Spleen (tissue), 11 donors: Measurements from ENCODE around the gene ZMYND8. TPM values are rescaled to one million over a fixed set of nuclear protein-coding genes. Genes with fewer than 3 reads are reported as not detected.
"Not testable (repeated sequence)": the region's sequence is repeated elsewhere in the genome, so short reads cannot be mapped to it uniquely, and the experiment has no call there.

Experiments used
- DNase-seq: peaks from one replicate; pipeline ENCODE4 v3.0.0-alpha.2; 2020
- H3K27ac ChIP-seq, 8 donors: fragments of 200-600 bp; sonication (generic) in 7 of 8; 1 replicate in 4 of 8; 2 replicates in 4 of 8; pipeline versions ENCODE4 v1.5.0 to v1.8.0; 2016 to 2021; ENCODE audit warnings: inconsistent platforms in 4 of 8, mild to moderate bottlenecking in 4 of 8, moderate library complexity in 1 of 8
- H3K27me3 ChIP-seq, 7 donors: fragments of 200-600 bp; sonication (generic) in 6 of 7; replicated peaks in 1 of 7; 1 replicate in 4 of 7; 2 replicates in 3 of 7; pipeline versions ENCODE4 v1.5.0 to v1.8.0; 2016 to 2021; ENCODE audit warnings: inconsistent platforms in 3 of 7, mild to moderate bottlenecking in 1 of 7
- H3K36me3 ChIP-seq, 6 donors: fragments of 200-600 bp; sonication (generic) in 5 of 6; 1 replicate in 4 of 6; 2 replicates in 2 of 6; pipeline versions ENCODE4 v1.5.0 to v1.8.0; 2016 to 2021; ENCODE audit warnings: inconsistent platforms in 2 of 6
- H3K4me1 ChIP-seq, 6 donors: fragments of 200-600 bp; sonication (generic) in 5 of 6; 1 replicate in 3 of 6; 2 replicates in 3 of 6; pipeline versions ENCODE4 v1.5.0 to v1.8.0; 2016 to 2021; ENCODE audit warnings: inconsistent platforms in 3 of 6
- H3K4me3 ChIP-seq, 8 donors: fragments of 200-600 bp; sonication (generic) in 7 of 8; 1 replicate in 4 of 8; 2 replicates in 4 of 8; pipeline versions ENCODE4 v1.5.0 to v1.8.0; 2016 to 2021; ENCODE audit warnings: inconsistent platforms in 4 of 8, mild to moderate bottlenecking in 4 of 8, moderate library complexity in 2 of 8
- H3K9me3 ChIP-seq, 8 donors: fragments of 200-600 bp; sonication (generic) in 7 of 8; 1 replicate in 4 of 8; 2 replicates in 4 of 8; pipeline versions ENCODE4 v1.5.0 to v1.8.0; 2016 to 2021; ENCODE audit warnings: inconsistent platforms in 4 of 8
- CTCF ChIP-seq, 11 experiments: fragments of 200-600 bp in 7 of 11; fragments of 450-650 bp in 4 of 11; sonication (generic) in 4 of 11; IDR thresholded peaks in 8 of 11; conservative IDR thresholded peaks in 3 of 11; 1 replicate in 7 of 11; 2 replicates in 4 of 11; pipeline versions ENCODE4 v1.4.0 to v1.8.0; 2016 to 2021; ENCODE audit warnings: antibody characterized with exemption in 11 of 11, inconsistent platforms in 4 of 11, mild to moderate bottlenecking in 1 of 11
- POLR2A ChIP-seq, 3 donors: fragments of 450-650 bp; IDR thresholded peaks; one replicate each; pipeline ENCODE4 v1.5.1; 2017; ENCODE audit warnings: antibody characterized with exemption in 3 of 3, mild to moderate bottlenecking in 1 of 3
- POLR2AphosphoS5 ChIP-seq, 3 donors: sonication (generic); formaldehyde crosslinking; IDR thresholded peaks; one replicate each; pipeline ENCODE4 v1.5.1; 2017; ENCODE audit warnings: antibody characterized with exemption in 3 of 3
- WGBS, 5 donors: extraction: QIAGEN DNeasy Blood & Tissue Kit in 3 of 5; methylation state at CpG; one replicate each; pipeline versions ENCODE4 v1.1.5 to v1.1.7; 2013 to 2018; 5-methylcytosine and 5-hydroxymethylcytosine counted together
- intact Hi-C: fragments of 100-400 bp; cut with DNase I; formaldehyde crosslinking; loops from one replicate; pipeline ENCODE4 v1.15.0; 2023; ENCODE audit warnings: low total_unique reads
- polyA plus RNA-seq, 3 donors: library from polyadenylated mRNA; stranded (reverse); fragments of 200-250 nt; gene quantifications; one replicate each; pipeline ENCODE4 v1.2.1, GENCODE V29; 2013
- total RNA-seq, 7 donors: library from RNA; depleted of rRNA in 3 of 7; stranded (reverse); fragments of >200 nt in 3 of 7; fragmentation: NEBNext Ultra II Directional in 4 of 7; extraction: Animal tissue kit (Norgen Biotek cat#: 25700) in 4 of 7; gene quantifications; one replicate each; pipeline versions ENCODE4 v1.1.0 to v1.2.1, GENCODE V29; 2016 to 2021
- donor health status: healthy with polysubstance abuse.
- donor health status: DM: no; HTN: no; CAD: no; lungs with moderate emphysema.
- donor health status: DM: no; HTN: no; CAD: no.
- donor health status: Bipolar disorder and iron deficiency.
- donor health status: healthy.
- donor health status: DM: no; HTN: no; CAD: no.
- donor health status: DM: yes; HTN: yes; CAD: no.

Gene ZMYND8
- total and polyA plus RNA-seq, 10 donors = 12.5 to 64.0 (median 46.8) TPM

GRCh38 chr20:47205577-47206123 lies 150.8 kb downstream of the ZMYND8 start:
- H3K36me3 ChIP-seq = peaks cover 0 to 36% (median 27%) of the 10 kb centered on the region in 6 donors
- H3K4me1 ChIP-seq = peaks cover 0 to 23% (median 4%) of the 10 kb centered on the region in 6 donors
- no peaks in the 10 kb centered on the region for H3K9me3 ChIP-seq
- TF ChIP-seq CTCF (IDR thresholded peaks at IDR 0.05 in 8 of 11, conservative IDR thresholded peaks at IDR 0.05 in 3 of 11) (peak; percentile 45 to 98 (median 63)), POLR2AphosphoS5 (IDR thresholded peaks at IDR 0.05) (peak in 2 of 3 donors; percentile 31 to 51), POLR2A (IDR thresholded peaks at IDR 0.05) (no peak)
- 52 to 77% (median 57%) methylated on average over 9 of the region's 9 CpGs for WGBS, 5 donors
- intact Hi-C loops = no loop called here
- no peak overlapping the region for H3K4me3 ChIP-seq
- no peak overlapping the region for H3K27ac ChIP-seq
- no peaks in the 10 kb centered on the region for H3K27me3 ChIP-seq
- DNase-seq = peak; percentile 75

DNA sequence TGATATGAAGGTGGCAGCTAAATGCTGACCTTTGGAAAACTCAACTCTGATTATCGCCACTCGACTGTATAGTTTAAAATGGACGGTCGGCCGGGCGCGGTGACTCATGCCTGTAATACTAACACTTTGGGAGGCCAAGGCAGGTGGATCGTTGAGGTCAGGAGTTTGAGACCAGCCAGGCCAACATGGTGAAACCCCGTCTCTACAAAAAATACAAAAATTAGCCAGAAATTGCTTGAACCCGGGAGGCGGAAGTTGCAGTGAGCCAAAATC lies 151.7 kb downstream of the ZMYND8 start:
- intact Hi-C loops, H3K27me3 ChIP-seq, H3K27ac ChIP-seq, H3K9me3 ChIP-seq, H3K4me3 ChIP-seq: not testable (repeated sequence)
- WGBS, 5 donors = 94 to 98% (median 96%) methylated on average over 11 of the region's 11 CpGs
- Histone ChIP-seq H3K36me3 (peaks cover 0 to 27% (median 18%) of the 10 kb centered on the region in 6 donors), H3K4me1 (peaks cover 0 to 23% (median 4%) of the 10 kb centered on the region in 6 donors)
- DNase-seq = peak; percentile 6

GRCh38 chr20:47204008-47204849 lies 152.3 kb downstream of the ZMYND8 start:
- Histone ChIP-seq H3K27ac (no peak overlapping the region), H3K27me3 (no peaks in the 10 kb centered on the region), H3K4me1 (peaks cover 0 to 23% (median 4%) of the 10 kb centered on the region in 6 donors), H3K4me3 (no peak overlapping the region), H3K36me3 (peaks cover 0 to 21% (median 13%) of the 10 kb centered on the region in 6 donors), H3K9me3 (no peaks in the 10 kb centered on the region)
- intact Hi-C loops = no loop called here
- 87 to 97% (median 89%) methylated on average over 12 of the region's 12 CpGs for WGBS, 5 donors
- peak; percentile 23 for DNase-seq
- TF ChIP-seq POLR2AphosphoS5 (IDR thresholded peaks at IDR 0.05) (no peak), POLR2A (IDR thresholded peaks at IDR 0.05) (no peak), CTCF (IDR thresholded peaks at IDR 0.05 in 8 of 11, conservative IDR thresholded peaks at IDR 0.05 in 3 of 11) (no peak)

DNA sequence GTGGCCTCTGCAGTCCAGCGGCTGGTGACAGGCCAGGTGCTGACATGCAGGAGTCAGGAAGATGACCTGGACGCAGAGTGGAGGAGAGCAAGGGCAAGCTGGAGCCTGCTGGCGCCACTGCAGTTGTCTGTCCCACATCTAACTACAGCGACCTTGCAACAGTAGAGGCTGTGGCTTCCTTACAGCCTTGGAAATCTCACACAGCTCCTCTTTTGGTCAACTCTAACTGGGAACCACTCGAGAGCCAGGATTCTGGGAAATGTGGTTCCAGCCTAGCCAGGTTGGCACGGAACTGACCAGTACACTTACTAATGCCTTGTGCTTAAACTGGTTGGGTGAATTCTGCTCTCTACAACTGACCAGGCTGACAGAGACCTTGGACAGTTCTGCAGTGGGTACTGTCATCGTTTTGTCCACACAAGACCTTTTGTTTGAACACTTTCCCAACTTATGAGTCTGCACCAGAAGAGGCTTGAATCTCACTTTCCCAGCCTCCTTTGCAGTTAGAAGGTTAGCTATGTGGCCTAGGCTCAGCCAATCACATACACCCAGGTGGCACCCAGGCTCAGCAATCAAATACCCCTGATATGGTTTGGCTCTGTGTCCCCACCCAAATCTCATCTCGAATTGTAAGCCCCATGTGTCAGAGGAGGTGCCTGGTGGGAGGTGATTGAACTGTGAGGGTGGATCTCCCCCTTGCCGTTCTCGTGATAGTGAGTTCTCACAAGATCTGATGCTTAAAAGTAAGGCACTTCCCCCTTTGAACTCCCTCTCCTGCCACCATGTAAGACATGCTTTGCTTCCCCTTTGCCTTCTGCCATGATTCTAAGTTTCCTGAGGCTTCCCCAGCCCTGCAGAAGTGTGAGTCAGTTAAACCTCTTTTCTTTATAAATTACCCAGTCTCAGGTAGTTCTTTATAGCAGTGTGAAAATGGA lies 153.5 kb downstream of the ZMYND8 start:
- DNase-seq = peak; percentile 33
- no peak overlapping the region for H3K4me3 ChIP-seq

More for the DNA sequence above, 153.5 kb downstream of the ZMYND8 start:
- Histone ChIP-seq H3K27me3 (no peaks in the 10 kb centered on the region), H3K4me1 (peaks cover 0 to 23% (median 4%) of the 10 kb centered on the region in 6 donors), H3K36me3 (peaks cover 0 to 9% (median under 1%) of the 10 kb centered on the region in 6 donors), H3K9me3 (no peaks in the 10 kb centered on the region), H3K27ac (peak overlapping the region in 1 of 8 donors; percentile 19)
- TF ChIP-seq POLR2A (IDR thresholded peaks at IDR 0.05) = no peak
- no peak for TF ChIP-seq CTCF (IDR thresholded peaks at IDR 0.05 in 8 of 11, conservative IDR thresholded peaks at IDR 0.05 in 3 of 11)
- no peak for TF ChIP-seq POLR2AphosphoS5 (IDR thresholded peaks at IDR 0.05)
- intact Hi-C loops = no loop called here
- WGBS, 5 donors = 75 to 85% (median 77%) methylated on average over 10 of the region's 10 CpGs
